ENCODE data around the gene TANK. TPM values are rescaled to one million over a fixed set of nuclear protein-coding genes. Genes with fewer than 3 reads are reported as not detected.

TANK gene
- total RNA-seq, 3 donors from 2014 or later (not counting 1 experiment from before 2014, with no cell fraction given) = 68.9 to 121 (median 76.1) TPM

DNA sequence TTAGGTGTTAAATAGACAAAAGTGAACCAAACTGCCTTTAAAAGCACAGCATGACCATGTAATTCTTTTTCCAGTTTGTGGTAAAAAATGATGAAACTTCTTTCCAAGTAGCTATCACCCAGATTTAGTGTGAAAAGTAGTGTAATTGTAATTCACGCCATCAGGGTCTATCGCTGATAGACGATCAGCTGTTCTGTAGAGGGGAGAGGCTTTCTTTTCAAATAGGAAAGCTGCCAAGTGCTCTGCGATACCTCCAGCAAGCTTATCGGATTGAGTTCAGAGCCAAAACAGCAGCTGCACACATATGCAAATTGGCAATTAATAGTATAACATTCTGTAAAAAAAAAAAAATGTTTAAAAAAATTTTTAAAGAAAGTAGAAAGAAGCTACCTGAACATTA is 86.1 kb downstream of the TANK start:
- peaks cover 25% of the 10 kb centered on the region for H3K27me3 ChIP-seq (ENCODE audit: control insufficient read depth, insufficient read depth, low read length)
- Mint-ChIP-seq H3K4me3 (peak overlapping the region; percentile 94), H3K9me3 (no peaks in the 10 kb centered on the region)

DNA sequence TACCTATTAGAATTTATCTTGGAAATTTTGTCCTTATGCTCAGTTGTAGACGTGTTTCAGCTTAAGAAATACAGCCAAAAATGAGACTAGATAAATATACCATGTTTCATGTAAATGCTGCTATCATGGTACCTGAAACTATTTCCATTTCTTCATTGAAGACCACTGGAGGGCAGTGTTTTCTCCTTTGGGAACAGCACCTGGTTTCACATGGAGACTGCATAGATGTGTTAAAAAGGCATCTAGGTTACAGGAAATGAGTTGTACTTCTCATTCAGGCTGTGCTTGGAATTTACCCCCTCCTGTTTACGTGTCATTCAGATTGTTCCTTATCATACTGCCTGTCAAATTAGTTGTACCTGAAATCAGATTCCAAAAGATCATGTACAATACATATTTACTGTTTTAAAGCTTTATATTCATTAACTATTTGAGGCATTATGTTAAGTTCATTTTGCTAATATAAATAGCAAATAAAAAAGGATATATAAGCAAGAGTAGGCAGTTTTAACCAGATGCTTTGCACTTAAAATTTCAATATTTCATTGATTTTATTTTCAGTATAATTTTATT is 90.7 kb downstream of the TANK start:
- no peaks in the 10 kb centered on the region for H3K4me1 Mint-ChIP-seq
- no peaks in the 10 kb centered on the region for H3K36me3 Mint-ChIP-seq
- H3K9me3 ChIP-seq (ENCODE audit: control insufficient read depth, insufficient read depth, low read length) = no peaks in the 10 kb centered on the region
- H3K4me1 ChIP-seq (ENCODE audit: control insufficient read depth, insufficient read depth, low read length) = no peaks in the 10 kb centered on the region
- no peak overlapping the region for H3K4me3 Mint-ChIP-seq
- TF ChIP-seq, protein P1, sequence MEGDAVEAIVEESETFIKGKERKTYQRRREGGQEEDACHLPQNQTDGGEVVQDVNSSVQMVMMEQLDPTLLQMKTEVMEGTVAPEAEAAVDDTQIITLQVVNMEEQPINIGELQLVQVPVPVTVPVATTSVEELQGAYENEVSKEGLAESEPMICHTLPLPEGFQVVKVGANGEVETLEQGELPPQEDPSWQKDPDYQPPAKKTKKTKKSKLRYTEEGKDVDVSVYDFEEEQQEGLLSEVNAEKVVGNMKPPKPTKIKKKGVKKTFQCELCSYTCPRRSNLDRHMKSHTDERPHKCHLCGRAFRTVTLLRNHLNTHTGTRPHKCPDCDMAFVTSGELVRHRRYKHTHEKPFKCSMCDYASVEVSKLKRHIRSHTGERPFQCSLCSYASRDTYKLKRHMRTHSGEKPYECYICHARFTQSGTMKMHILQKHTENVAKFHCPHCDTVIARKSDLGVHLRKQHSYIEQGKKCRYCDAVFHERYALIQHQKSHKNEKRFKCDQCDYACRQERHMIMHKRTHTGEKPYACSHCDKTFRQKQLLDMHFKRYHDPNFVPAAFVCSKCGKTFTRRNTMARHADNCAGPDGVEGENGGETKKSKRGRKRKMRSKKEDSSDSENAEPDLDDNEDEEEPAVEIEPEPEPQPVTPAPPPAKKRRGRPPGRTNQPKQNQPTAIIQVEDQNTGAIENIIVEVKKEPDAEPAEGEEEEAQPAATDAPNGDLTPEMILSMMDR (IDR thresholded peaks at IDR 0.05) = no peak
- no peaks in the 10 kb centered on the region for H3K27me3 Mint-ChIP-seq (ENCODE audit: low read depth in 2 of 2)
- no peak overlapping the region for H3K4me3 ChIP-seq (ENCODE audit: low read length)
- peak in 1 of 2 donors; percentile 57 for DNase-seq
- H3K27ac ChIP-seq (ENCODE audit: low read length) = no peak overlapping the region
- no peak overlapping the region for H3K27ac Mint-ChIP-seq
- ATAC-seq = no peak
- no peaks in the 10 kb centered on the region for H3K36me3 ChIP-seq (ENCODE audit: control insufficient read depth, insufficient read depth, low read length)
- 29% methylated on average over 1 of the region's 2 CpGs for WGBS (ENCODE audit: insufficient coverage)
- H3K9me3 Mint-ChIP-seq = no peaks in the 10 kb centered on the region
- intact Hi-C loops (cut with micrococcal nuclease) = no loop called here
- H3K27me3 ChIP-seq (ENCODE audit: control insufficient read depth, insufficient read depth, low read length) = peaks cover 18% of the 10 kb centered on the region

More for the DNA sequence above, 86.1 kb downstream of the TANK start:
- no peak overlapping the region for H3K4me3 ChIP-seq (ENCODE audit: low read length)
- H3K36me3 ChIP-seq (ENCODE audit: control insufficient read depth, insufficient read depth, low read length) = no peaks in the 10 kb centered on the region
- intact Hi-C loops (cut with micrococcal nuclease) = no loop called here
- Mint-ChIP-seq H3K4me1 (peaks cover 31 to 32% of the 10 kb centered on the region in 2 donors), H3K36me3 (no peaks in the 10 kb centered on the region), H3K27me3 (ENCODE audit: low read depth in 2 of 2) (no peaks in the 10 kb centered on the region), H3K27ac (no peak overlapping the region)
- H3K9me3 ChIP-seq (ENCODE audit: control insufficient read depth, insufficient read depth, low read length) = no peaks in the 10 kb centered on the region
- peaks cover 5% of the 10 kb centered on the region for H3K4me1 ChIP-seq (ENCODE audit: control insufficient read depth, insufficient read depth, low read length)
- H3K27ac ChIP-seq (ENCODE audit: low read length) = no peak overlapping the region
- WGBS (ENCODE audit: insufficient coverage) = 64% methylated on average over 3 of the region's 5 CpGs
- DNase-seq = no peak
- TF ChIP-seq, protein P1 (IDR thresholded peaks at IDR 0.05) = no peak
- no peak for ATAC-seq

DNA sequence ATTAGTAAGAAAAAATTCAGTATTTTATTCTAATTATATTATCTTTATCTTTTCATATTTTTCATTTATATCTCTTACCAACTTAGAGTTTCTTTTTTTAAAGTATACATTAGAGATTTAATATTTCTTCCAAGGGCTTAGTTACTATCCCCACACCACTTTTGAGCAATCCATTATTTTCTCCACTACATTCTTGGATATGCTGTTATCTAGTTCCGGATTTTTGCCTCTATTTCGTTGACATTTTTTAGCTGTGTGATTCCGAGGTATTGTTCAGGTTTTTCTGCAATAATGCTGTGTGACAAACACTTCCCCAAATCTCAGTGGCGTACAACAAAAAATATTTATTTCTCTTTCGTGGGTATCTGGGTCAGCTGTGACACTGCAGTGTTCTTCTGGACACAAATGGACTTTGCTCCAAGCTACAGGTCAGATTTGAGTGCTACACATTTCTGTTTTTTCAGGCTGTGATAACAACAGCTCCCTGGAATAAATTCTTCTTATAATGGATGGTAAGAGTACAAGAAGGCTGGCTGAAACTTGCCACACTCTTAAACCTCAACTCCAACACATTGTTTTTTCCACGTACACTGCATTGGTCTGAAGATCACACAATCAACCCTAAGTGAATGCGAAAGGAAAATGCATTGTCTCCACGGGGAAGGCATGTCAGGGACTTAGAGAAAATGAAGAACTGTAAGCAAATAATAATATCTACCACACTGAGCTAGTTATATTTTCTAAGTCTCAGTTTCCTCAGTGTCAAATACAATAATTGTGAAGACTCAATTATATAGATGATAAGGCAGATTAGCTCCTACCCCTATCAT is 97.1 kb downstream of the TANK start:
- Mint-ChIP-seq H3K27me3 (ENCODE audit: low read depth in 2 of 2) (peaks cover 0 to 6% of the 10 kb centered on the region in 2 donors), H3K9me3 (no peaks in the 10 kb centered on the region), H3K4me1 (no peaks in the 10 kb centered on the region), H3K4me3 (no peak overlapping the region), H3K36me3 (no peaks in the 10 kb centered on the region), H3K27ac (no peak overlapping the region)
- H3K36me3 ChIP-seq (ENCODE audit: control insufficient read depth, insufficient read depth, low read length) = no peaks in the 10 kb centered on the region
- H3K4me3 ChIP-seq (ENCODE audit: low read length) = no peak overlapping the region
- no peaks in the 10 kb centered on the region for H3K4me1 ChIP-seq (ENCODE audit: control insufficient read depth, insufficient read depth, low read length)
- no peak for DNase-seq
- H3K27ac ChIP-seq (ENCODE audit: low read length) = no peak overlapping the region
- no peaks in the 10 kb centered on the region for H3K9me3 ChIP-seq (ENCODE audit: control insufficient read depth, insufficient read depth, low read length)
- intact Hi-C loops (cut with micrococcal nuclease) = no loop called here
- ATAC-seq = no peak
- H3K27me3 ChIP-seq (ENCODE audit: control insufficient read depth, insufficient read depth, low read length) = peaks cover 2% of the 10 kb centered on the region
- TF ChIP-seq, protein P1 (IDR thresholded peaks at IDR 0.05) = no peak
- WGBS (ENCODE audit: insufficient coverage) = 92% methylated on average over 6 of the region's 8 CpGs
